Liver (tissue), 9 donors: Measurements from ENCODE around the gene PHKB. TPM values are rescaled to one million over a fixed set of nuclear protein-coding genes. Genes with fewer than 3 reads are reported as not detected.

Source experiments
- DNase-seq: peaks from one replicate; pipeline ENCODE4 v3.0.0-alpha.2; 2017; ENCODE audit warnings: low spot score
- H3K27ac ChIP-seq, 2 donors: one replicate each; pipeline ENCODE4 v1.7.0; 2013; ENCODE audit warnings: inconsistent platforms in 2 of 2, low read length in 2 of 2, control low read depth in 1 of 2, low read depth in 1 of 2, mild to moderate bottlenecking in 1 of 2
- H3K27me3 ChIP-seq, 4 donors: one replicate each; pipeline versions ENCODE4 v1.6.1 to v1.7.0; 2013; ENCODE audit warnings: low read length in 3 of 4, inconsistent platforms in 1 of 4, mild to moderate bottlenecking in 1 of 4, moderate library complexity in 1 of 4; ENCODE audit not compliant: control insufficient read depth in 4 of 4, insufficient read depth in 4 of 4
- H3K36me3 ChIP-seq, 4 donors: one replicate each; pipeline versions ENCODE4 v1.6.1 to v1.7.0; 2013; ENCODE audit warnings: low read length in 3 of 4, mild to moderate bottlenecking in 3 of 4, low read depth in 1 of 4, moderate library complexity in 1 of 4; ENCODE audit not compliant: control insufficient read depth in 4 of 4, insufficient read depth in 3 of 4
- H3K4me1 ChIP-seq, 4 donors: one replicate each; pipeline versions ENCODE4 v1.6.1 to v1.7.0; 2013; ENCODE audit warnings: low read length in 3 of 4, mild to moderate bottlenecking in 3 of 4, moderate library complexity in 1 of 4; ENCODE audit not compliant: control insufficient read depth in 4 of 4, insufficient read depth in 4 of 4
- H3K4me3 ChIP-seq, 3 donors: one replicate each; pipeline versions ENCODE4 v1.6.1 to v1.7.0; 2013; ENCODE audit warnings: low read length in 3 of 3, control low read depth in 1 of 3, low read depth in 1 of 3, mild to moderate bottlenecking in 1 of 3
- H3K9ac ChIP-seq, 2 donors: one replicate each; pipeline ENCODE4 v1.7.0; 2013; ENCODE audit warnings: low read length in 2 of 2, mild to moderate bottlenecking in 2 of 2, moderate library complexity in 2 of 2, control low read depth in 1 of 2, low read depth in 1 of 2
- H3K9me3 ChIP-seq, 4 donors: one replicate each; pipeline versions ENCODE4 v1.6.1 to v1.7.0; 2013; ENCODE audit warnings: low read length in 3 of 4; ENCODE audit not compliant: control insufficient read depth in 4 of 4
- EGR1 ChIP-seq, 2 donors: IDR thresholded peaks; 2 replicates each; pipeline ENCODE4 v1.6.1; 2016 to 2018; ENCODE audit warnings: antibody characterized with exemption in 2 of 2, low read depth in 2 of 2
- FOXA1 ChIP-seq: IDR thresholded peaks from 2 replicates; pipeline ENCODE4 v1.6.1; 2016; ENCODE audit warnings: antibody characterized with exemption
- FOXA2 ChIP-seq: IDR thresholded peaks from 2 replicates; pipeline ENCODE4 v1.6.1; 2016; ENCODE audit warnings: antibody characterized with exemption
- GABPA ChIP-seq, 2 donors: IDR thresholded peaks in 1 of 2; conservative IDR thresholded peaks in 1 of 2; 2 replicates each; pipeline ENCODE4 v1.6.1; 2016; ENCODE audit warnings: antibody characterized with exemption in 2 of 2, mild to moderate bottlenecking in 1 of 2, moderate library complexity in 1 of 2
- HNF4A ChIP-seq, 2 donors: conservative IDR thresholded peaks; 2 replicates each; pipeline ENCODE4 v1.6.1; 2016; ENCODE audit warnings: antibody characterized with exemption in 2 of 2, mild to moderate bottlenecking in 2 of 2
- HNF4G ChIP-seq: IDR thresholded peaks from 2 replicates; pipeline ENCODE4 v1.6.1; 2016; ENCODE audit warnings: antibody characterized with exemption
- JUND ChIP-seq, 2 donors: IDR thresholded peaks; 2 replicates each; pipeline ENCODE4 v1.6.1; 2016; ENCODE audit warnings: antibody characterized with exemption in 2 of 2
- NR2F2 ChIP-seq: IDR thresholded peaks from 2 replicates; pipeline ENCODE4 v1.6.1; 2016; ENCODE audit warnings: antibody characterized with exemption
- RAD21 ChIP-seq, 2 donors: IDR thresholded peaks; 2 replicates each; pipeline ENCODE4 v1.6.1; 2016; ENCODE audit warnings: antibody characterized with exemption in 2 of 2, mild to moderate bottlenecking in 2 of 2
- RXRA ChIP-seq, 2 donors: IDR thresholded peaks; 2 replicates each; pipeline ENCODE4 v1.6.1; 2017 to 2018; ENCODE audit warnings: antibody characterized with exemption in 2 of 2, mild to moderate bottlenecking in 1 of 2
- SP1 ChIP-seq: IDR thresholded peaks from 2 replicates; pipeline ENCODE4 v1.6.1; 2018; ENCODE audit warnings: antibody characterized with exemption, mild to moderate bottlenecking
- YY1 ChIP-seq: IDR thresholded peaks from 2 replicates; pipeline ENCODE4 v1.6.1; 2016; ENCODE audit warnings: antibody characterized with exemption, mild to moderate bottlenecking
- WGBS: extraction: QIAGEN DNeasy Blood & Tissue Kit; methylation state at CpG from one replicate; pipeline ENCODE4 v1.1.7; 2013; 5-methylcytosine and 5-hydroxymethylcytosine counted together
- polyA plus RNA-seq, 2 donors: library from polyadenylated mRNA; stranded (reverse) in 1 of 2; unstranded in 1 of 2; fragments of 200-250 nt in 1 of 2; fragments of >200 nt in 1 of 2; fragmentation: Nextera tagmentation in 1 of 2; extraction: Ambion mirVana in 1 of 2; gene quantifications; one replicate each; pipeline versions ENCODE4 v1.2.1 to v1.2.3, GENCODE V29; 2013 to 2015
- total RNA-seq, 2 donors: library from RNA; depleted of rRNA; stranded (reverse); fragments of >200 nt; gene quantifications; one replicate each; pipeline ENCODE4 v1.2.3, GENCODE V29; 2014
- TF ChIP-seq, protein P1 (sequence below): IDR thresholded peaks from 2 replicates; pipeline ENCODE4 v1.6.1; 2016; ENCODE audit warnings: antibody characterized with exemption
- TF ChIP-seq, protein P2 (sequence below): IDR thresholded peaks from 2 replicates; pipeline ENCODE4 v1.6.1; 2016; ENCODE audit warnings: antibody characterized with exemption, mild to moderate bottlenecking
- TF ChIP-seq, protein P3 (sequence below): IDR thresholded peaks from 2 replicates; pipeline ENCODE4 v1.6.1; 2016; ENCODE audit warnings: antibody characterized with exemption
- TF ChIP-seq, protein P4 (sequence below): fragments of 150-350 bp; IDR thresholded peaks from 2 replicates; pipeline ENCODE4 v1.5.1; 2017; ENCODE audit warnings: improper control_type of control experiment, low read depth, low read length; ENCODE audit not compliant: missing input control
- donor health status: healthy.
- donor health status: healthy.
- donor health status: healthy.
- donor health status: healthy.
- donor health status: healthy.

The PHKB gene
- total and polyA plus RNA-seq, 4 donors = 13.2 to 49.1 (median 29.0) TPM

DNA sequence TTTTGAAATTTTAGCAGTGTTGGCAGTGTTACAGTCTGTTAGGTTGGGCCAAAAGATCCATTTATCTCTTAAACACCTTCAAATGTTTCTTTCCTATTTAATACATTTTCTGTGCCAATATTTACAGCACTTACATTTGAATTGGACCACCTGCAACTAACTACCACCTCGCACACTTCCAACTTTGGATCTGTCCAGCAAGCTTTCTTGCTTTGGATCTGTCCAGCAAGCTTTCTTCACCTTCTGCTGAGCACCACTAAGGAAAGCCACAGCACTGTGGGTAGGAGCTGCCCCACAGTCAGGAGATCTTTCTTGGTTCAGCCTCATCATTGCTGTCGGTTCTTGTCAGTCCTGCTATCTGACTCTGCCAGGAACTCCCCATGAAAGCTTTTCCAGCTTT, 129.3 kb downstream of the PHKB start:
- no peak overlapping the region for H3K4me3 ChIP-seq
- no peaks in the 10 kb centered on the region for H3K27me3 ChIP-seq
- DNase-seq = no peak
- no peak for TF ChIP-seq GABPA (IDR thresholded peaks at IDR 0.05 in 1 of 2, conservative IDR thresholded peaks at IDR 0.05 in 1 of 2)
- TF ChIP-seq FOXA2 = no peak
- TF ChIP-seq RAD21 (IDR thresholded peaks at IDR 0.05) = no peak
- TF ChIP-seq, protein P1, sequence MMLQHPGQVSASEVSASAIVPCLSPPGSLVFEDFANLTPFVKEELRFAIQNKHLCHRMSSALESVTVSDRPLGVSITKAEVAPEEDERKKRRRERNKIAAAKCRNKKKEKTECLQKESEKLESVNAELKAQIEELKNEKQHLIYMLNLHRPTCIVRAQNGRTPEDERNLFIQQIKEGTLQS = no peak
- no peak for TF ChIP-seq YY1
- no peak for TF ChIP-seq JUND (IDR thresholded peaks at IDR 0.05)
- no peak for TF ChIP-seq RXRA (IDR thresholded peaks at IDR 0.05)
- TF ChIP-seq, protein P2, sequence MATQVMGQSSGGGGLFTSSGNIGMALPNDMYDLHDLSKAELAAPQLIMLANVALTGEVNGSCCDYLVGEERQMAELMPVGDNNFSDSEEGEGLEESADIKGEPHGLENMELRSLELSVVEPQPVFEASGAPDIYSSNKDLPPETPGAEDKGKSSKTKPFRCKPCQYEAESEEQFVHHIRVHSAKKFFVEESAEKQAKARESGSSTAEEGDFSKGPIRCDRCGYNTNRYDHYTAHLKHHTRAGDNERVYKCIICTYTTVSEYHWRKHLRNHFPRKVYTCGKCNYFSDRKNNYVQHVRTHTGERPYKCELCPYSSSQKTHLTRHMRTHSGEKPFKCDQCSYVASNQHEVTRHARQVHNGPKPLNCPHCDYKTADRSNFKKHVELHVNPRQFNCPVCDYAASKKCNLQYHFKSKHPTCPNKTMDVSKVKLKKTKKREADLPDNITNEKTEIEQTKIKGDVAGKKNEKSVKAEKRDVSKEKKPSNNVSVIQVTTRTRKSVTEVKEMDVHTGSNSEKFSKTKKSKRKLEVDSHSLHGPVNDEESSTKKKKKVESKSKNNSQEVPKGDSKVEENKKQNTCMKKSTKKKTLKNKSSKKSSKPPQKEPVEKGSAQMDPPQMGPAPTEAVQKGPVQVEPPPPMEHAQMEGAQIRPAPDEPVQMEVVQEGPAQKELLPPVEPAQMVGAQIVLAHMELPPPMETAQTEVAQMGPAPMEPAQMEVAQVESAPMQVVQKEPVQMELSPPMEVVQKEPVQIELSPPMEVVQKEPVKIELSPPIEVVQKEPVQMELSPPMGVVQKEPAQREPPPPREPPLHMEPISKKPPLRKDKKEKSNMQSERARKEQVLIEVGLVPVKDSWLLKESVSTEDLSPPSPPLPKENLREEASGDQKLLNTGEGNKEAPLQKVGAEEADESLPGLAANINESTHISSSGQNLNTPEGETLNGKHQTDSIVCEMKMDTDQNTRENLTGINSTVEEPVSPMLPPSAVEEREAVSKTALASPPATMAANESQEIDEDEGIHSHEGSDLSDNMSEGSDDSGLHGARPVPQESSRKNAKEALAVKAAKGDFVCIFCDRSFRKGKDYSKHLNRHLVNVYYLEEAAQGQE = no peak
- TF ChIP-seq, protein P3, sequence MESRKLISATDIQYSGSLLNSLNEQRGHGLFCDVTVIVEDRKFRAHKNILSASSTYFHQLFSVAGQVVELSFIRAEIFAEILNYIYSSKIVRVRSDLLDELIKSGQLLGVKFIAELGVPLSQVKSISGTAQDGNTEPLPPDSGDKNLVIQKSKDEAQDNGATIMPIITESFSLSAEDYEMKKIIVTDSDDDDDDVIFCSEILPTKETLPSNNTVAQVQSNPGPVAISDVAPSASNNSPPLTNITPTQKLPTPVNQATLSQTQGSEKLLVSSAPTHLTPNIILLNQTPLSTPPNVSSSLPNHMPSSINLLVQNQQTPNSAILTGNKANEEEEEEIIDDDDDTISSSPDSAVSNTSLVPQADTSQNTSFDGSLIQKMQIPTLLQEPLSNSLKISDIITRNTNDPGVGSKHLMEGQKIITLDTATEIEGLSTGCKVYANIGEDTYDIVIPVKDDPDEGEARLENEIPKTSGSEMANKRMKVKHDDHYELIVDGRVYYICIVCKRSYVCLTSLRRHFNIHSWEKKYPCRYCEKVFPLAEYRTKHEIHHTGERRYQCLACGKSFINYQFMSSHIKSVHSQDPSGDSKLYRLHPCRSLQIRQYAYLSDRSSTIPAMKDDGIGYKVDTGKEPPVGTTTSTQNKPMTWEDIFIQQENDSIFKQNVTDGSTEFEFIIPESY = no peak
- TF ChIP-seq HNF4A (conservative IDR thresholded peaks at IDR 0.05) = no peak
- TF ChIP-seq SP1 = no peak
- no peak for TF ChIP-seq FOXA1
- TF ChIP-seq, protein P4, sequence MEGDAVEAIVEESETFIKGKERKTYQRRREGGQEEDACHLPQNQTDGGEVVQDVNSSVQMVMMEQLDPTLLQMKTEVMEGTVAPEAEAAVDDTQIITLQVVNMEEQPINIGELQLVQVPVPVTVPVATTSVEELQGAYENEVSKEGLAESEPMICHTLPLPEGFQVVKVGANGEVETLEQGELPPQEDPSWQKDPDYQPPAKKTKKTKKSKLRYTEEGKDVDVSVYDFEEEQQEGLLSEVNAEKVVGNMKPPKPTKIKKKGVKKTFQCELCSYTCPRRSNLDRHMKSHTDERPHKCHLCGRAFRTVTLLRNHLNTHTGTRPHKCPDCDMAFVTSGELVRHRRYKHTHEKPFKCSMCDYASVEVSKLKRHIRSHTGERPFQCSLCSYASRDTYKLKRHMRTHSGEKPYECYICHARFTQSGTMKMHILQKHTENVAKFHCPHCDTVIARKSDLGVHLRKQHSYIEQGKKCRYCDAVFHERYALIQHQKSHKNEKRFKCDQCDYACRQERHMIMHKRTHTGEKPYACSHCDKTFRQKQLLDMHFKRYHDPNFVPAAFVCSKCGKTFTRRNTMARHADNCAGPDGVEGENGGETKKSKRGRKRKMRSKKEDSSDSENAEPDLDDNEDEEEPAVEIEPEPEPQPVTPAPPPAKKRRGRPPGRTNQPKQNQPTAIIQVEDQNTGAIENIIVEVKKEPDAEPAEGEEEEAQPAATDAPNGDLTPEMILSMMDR = no peak
- TF ChIP-seq EGR1 (IDR thresholded peaks at IDR 0.05; ENCODE audit: low read depth in 2 of 2) = no peak
- TF ChIP-seq NR2F2 = no peak
- H3K9me3 ChIP-seq = no peaks in the 10 kb centered on the region
- peaks cover 4 to 35% (median 21%) of the 10 kb centered on the region in 4 donors for H3K36me3 ChIP-seq
- H3K9ac ChIP-seq = no peak overlapping the region
- 93% methylated on average over 2 of the region's 2 CpGs for WGBS
- no peak overlapping the region for H3K27ac ChIP-seq
- H3K4me1 ChIP-seq = no peaks in the 10 kb centered on the region

DNA sequence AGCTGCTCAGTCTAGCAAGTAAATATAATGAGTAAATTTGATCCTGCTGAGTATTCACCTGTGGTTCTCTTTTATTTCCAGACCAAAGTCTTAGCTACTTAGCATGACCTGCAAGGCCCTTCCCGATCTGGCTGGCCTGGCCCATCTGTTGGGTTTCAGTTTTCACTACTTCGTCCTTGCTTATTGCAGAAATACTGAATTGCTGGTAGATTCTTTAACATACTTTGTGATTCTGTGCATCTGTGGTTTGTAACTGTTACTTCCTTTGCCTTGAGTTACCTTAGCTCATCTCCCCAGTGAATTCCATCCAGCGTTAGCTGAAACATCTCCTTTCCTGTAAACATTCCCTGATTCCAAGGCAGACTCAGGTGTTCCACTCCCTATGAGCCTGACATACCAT, 131.1 kb downstream of the PHKB start:
- Histone ChIP-seq H3K27me3 (no peaks in the 10 kb centered on the region), H3K4me3 (no peak overlapping the region), H3K9me3 (no peaks in the 10 kb centered on the region), H3K9ac (no peak overlapping the region), H3K4me1 (no peaks in the 10 kb centered on the region), H3K27ac (no peak overlapping the region), H3K36me3 (peaks cover 4 to 37% (median 24%) of the 10 kb centered on the region in 4 donors)
- 91% methylated on average over 3 of the region's 3 CpGs for WGBS
- no peak for DNase-seq
- TF ChIP-seq RXRA (IDR thresholded peaks at IDR 0.05) (no peak), EGR1 (IDR thresholded peaks at IDR 0.05; ENCODE audit: low read depth in 2 of 2) (no peak), YY1 (no peak), HNF4G (no peak), GABPA (IDR thresholded peaks at IDR 0.05 in 1 of 2, conservative IDR thresholded peaks at IDR 0.05 in 1 of 2) (no peak), JUND (IDR thresholded peaks at IDR 0.05) (no peak), FOXA2 (no peak), NR2F2 (no peak)
- TF ChIP-seq, protein P3 = no peak
- TF ChIP-seq, protein P2 = no peak
- TF ChIP-seq, protein P1 = no peak
